ENCODE measurements around the gene CD79A.
"Not testable (repeated sequence)": the region's sequence is repeated elsewhere in the genome, so short reads cannot be mapped to it uniquely, and the experiment has no call there.

The CD79A gene

DNA sequence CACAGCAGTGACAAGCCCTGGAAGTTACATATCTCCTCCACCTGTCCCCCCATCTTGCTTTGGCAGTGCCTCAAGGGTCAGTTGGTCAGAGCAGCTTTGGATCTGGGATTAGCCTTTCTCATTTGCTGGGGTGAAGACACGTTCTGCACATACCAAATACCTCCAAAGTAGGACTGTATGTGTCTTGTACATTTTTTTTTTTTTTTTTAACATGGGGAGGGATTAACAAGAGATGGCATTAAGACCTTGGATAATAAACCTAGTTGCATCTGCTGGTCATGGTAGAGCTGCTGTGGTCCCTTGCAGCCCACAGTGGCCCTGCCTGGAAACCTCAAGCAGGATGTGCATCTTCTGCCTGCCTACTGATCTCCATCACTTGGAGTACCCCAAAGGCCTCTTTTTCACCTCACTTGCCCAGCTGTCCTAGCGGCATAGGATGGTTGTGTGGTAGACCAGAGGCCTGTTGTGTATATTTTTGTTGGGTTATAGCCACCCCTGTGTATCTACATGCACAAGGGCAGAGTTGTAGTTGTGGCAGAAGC, 14.6 kb upstream of the CD79A start:
- DNase-seq (ENCODE audit: insufficient read length, low spot score) (no peak), FAIRE-seq (no peak)

DNA sequence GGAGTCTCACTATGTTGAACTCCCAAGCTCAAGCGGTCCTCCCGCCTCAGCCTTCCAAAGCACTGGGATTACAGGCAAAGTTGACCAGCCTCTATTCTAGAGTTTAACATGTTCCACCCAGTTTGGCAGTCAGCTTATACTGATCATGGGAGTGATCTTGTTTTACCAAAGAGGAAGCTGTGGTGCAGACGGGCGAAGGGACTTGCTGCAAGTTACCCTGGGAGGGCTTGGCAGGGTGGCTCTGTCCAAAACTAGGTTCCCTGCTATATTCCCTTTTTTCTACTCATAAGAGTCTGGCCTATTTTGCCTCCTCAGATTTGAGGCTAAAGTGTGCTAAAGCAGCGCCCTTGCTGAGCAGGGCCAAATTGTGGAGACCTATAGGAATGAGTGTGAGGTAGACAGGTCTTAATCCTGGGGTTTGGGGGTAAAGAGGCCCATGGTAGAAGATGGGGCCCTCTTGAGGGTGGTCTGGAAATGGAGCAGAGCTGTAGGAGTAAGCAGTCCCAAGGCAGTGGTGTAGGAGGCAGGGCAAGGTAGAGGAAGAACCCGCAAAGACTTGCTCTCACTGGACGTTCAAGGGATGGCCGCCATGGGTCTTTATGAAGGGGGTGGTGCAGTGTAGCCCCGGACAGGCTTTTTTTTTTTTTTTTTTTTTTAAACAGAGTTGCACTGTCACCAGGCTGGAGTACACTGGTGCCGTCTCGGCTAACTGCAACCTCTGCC, 13.7 kb upstream of the CD79A start:
- DNase-seq (ENCODE audit: insufficient read length, low spot score): no peak

DNA sequence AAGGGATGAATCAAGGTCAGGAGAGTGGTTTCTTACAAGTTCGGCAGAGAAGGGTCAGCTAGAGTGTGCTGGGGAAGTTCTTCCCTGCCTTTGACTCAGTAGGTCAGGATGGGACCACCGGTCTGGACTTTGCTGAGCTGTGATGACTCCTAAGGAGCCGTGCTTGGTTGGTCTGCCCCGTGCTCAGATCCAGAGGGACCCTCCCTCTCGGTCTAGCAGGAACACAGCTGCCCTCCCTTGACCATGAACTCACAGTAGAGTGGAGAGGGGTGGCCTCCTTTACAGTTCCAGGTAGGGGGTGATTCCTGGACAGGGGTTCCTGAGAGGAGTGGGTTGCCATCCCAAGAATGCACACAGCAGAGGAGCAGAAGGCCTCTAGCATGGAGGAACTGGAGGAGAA, 12.7 kb upstream of the CD79A start:
- FAIRE-seq (no peak), DNase-seq (ENCODE audit: insufficient read length, low spot score) (no peak)

More for the DNA sequence above, 13.7 kb upstream of the CD79A start:
- FAIRE-seq: no peak

DNA sequence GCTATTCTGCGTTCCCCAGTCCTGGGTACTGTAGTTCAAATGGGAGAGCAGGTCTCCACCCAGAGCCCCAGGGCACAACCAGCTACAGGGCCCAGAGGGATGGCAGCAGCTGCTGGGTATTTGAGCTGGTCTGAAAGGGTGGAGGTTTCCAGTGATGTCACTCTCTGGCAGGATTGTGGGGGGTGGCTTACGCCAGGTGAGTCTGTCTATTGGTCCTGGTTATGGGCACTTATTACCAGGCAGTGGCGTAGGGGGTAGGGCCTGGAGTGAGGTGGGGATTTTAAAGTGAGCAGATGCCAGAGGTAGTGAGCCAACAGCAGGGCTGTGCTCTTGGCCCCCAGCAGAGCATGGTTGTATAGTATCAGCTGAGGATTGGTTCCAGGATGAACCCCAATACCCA, 10.8 kb upstream of the CD79A start:
- no peak for DNase-seq (ENCODE audit: insufficient read length, low spot score)

DNA sequence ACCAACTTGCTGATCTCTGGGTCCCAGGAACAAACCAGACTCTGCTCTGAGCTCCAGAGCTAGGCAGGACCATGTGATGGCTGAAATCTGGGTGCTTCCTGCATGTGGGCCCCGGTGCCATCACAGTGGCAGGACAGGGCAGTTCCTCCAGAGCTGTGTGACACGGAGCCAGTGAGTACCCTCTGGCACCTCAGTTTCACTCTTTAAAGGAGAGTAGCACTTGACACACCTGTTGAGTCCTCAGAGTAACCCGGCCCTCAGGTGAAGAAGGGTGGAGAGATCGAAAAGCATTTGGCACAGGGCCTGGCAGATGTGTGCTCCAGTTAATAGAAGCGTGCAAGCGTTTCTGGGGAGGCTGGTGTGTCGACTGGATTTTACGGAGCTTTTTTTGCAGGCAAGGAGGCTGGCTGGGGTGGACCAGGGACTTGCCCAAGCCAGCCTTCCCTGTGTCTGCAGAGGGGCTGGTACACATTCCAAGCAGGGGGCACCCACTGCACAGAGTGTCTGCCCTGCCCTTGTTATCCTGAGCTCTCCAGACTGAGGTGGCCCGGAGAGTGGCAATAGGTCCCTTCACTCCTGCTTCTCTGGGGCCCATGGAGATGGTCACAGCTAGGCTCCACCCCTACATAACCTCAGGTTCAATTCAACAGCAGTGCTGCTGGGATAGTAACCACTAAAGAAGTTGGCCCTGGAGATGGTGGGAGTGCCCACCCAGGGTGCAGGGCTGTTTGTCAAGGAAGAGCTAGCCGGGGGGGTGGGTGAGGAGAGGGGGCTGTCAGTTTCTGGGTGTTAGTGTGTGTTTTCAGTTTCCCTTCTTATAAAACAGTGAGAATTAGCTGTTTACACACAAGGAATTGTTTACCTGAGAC, 8.7 kb upstream of the CD79A start:
- no peak for DNase-seq (ENCODE audit: insufficient read length, low spot score)
- FAIRE-seq: no peak

More for the DNA sequence above, 10.8 kb upstream of the CD79A start:
- no peak for FAIRE-seq

DNA sequence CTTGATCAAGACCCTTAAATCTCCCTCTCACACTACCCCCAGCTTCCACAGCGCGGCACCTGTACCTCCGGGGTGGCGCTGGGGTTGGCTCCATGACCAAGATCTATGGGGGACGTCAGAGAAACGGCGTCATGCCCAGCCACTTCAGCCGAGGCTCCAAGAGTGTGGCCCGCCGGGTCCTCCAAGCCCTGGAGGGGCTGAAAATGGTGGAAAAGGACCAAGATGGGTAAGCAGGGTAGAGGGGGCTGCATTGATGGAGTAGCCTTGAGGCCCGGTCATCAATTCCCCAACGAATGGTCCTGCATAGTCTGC, 8.1 kb upstream of the CD79A start:
- FAIRE-seq (no peak), DNase-seq (ENCODE audit: insufficient read length, low spot score) (no peak)

DNA sequence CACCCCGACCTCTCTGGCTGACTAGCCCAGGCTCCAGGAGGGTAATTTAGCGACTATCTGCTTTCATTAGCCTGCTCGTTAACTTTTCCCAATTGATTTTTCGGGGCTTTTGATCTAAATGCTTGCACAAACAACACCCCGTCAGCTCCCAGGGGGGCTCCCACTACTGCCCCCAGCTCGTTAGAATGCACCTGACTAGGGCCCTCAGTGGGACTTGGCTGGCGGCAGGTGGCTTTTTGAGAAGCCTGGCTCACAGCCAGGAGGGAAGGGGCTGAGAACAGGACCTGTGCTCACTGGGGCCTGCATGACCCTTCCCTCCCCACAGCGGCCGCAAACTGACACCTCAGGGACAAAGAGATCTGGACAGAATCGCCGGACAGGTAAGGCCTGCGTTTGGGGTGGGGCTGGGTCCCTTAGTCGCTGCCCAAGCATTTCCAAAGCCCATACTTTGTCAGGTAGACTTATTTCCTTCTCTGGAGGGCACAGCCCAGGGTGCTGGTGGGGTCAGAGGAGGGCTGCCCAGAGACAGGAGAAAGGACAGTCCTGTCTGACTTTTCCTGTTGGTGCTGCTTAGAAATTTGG, 7.6 kb upstream of the CD79A start:
- DNase-seq (ENCODE audit: insufficient read length, low spot score): no peak
- FAIRE-seq: no peak

DNA sequence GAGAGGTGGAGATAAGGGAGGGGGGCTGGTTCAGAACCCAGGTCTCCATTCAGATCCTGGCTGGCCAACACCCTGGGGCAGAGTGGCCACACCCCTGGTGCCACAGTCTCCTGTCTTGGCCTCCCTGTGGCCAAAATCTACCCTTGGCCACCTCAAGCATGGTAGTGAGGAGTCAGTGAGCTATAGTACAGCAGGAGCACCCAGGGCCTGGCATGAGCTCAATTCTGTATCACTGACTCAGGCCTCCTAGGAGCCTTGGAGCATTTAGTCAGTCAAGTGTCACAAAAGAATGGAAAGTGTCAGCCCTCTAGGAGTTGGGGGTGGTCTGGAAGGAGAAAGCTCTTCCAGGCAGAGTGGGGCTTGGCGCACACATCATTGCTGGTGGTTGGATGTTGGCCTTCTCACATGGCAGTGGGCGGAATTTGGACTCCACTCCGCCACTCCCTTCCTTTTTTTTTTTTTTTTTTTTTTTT, 6.6 kb upstream of the CD79A start:
- DNase-seq (ENCODE audit: insufficient read length, low spot score) (no peak), FAIRE-seq (no peak)

DNA sequence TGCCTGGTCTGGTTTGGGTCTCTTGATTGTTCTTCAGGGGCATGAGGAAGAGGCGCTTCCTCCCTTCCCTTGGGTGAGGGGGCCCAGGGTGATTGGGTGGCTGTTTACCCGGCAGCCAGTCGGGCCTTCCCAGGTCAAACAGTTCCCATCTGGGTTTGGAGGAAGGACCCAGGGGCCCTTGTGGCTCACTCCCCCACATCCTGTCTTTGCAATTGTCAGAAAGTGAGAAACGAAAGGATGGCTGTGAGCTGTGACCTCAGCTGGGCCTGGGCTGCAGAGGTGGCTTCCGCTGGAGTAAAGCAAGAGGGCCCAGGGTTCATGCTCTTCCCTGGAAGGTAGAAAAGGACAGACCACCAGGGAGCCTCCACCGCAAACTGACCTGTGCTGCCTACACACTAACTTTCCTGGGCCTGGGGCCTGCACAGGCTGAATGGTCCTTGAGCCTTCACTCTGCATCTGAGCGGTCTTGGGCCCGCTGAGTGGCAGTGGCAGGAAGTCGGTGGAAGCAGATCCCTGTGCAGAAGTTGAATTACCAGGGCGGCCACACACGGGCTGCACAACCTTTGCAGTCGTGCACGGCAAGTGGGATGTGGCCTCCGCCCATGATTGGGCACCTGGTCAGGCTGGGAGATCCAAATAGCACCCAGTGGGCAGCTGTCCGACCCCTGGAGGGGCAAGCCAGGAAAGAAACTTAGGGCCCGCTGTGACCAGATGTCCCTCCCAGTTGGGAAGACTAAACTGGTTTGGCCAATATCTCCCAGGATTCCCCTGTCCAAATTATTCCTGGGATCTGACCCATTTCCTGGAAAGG, 5.3 kb upstream of the CD79A start:
- no peak for FAIRE-seq
- DNase-seq (ENCODE audit: insufficient read length, low spot score): no peak

DNA sequence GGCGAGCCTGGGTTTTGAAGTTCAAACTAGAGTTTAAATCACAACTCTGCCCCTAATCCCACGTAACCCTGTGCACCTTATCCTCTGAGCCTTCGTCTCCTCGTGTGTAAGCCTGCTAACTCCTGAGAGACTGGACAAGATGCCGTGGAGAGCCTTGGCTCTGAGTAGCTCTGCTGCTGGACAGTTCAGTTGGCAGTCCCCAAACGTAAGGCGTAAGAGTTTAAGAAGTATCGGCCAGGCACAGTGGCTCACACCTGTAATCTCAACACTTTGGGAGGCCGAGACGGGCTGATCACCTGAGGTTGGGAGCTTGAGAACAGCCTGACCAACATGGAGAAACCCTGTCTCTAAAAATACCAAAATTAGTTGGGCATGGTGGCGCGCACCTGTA, 4.7 kb upstream of the CD79A start:
- DNase-seq (ENCODE audit: insufficient read length, low spot score) (no peak), FAIRE-seq (no peak)

DNA sequence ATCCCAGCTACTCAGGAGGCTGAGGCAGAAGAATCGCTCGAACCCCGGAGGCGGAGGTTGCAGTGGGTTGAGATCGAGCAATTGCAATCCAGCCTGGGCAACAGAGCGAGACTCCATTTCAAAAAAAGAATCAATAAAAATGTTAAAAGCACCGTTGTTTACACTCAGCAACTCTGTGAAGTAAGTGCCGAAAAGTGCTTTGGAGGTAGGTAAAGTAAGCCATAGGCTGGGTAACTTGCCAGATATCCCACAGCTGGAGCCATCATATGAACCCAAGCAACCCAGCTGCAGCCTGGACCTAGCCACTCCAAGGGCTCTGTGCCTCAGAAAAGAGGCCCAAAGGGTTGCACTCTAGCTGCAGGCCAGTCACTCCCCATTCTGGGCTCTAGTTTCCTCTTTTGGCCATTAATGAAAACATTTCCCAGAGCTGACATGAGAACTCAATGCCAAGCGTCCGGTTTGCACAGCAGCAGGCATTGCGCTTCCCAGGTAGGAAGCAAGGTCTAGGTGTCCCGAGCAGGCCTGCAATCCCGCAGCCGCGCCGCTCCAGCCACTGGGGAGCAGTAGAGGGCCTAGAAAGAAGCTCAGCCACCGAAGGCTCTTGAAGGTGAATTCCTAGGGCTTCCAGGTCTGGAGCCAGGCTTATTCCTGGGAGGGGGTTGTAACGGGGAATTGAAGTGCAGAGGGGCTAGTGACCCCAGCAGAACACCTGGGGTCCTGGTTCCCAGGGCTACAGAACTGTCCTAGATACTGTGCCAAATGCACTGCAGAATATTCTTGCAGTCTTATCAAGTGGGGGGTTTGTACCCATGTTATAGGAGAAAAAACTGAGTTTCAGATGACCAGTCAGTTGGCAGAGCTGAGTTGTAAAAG, 4.1 kb upstream of the CD79A start:
- FAIRE-seq: no peak
- peak; percentile 62 for DNase-seq (ENCODE audit: insufficient read length, low spot score)

DNA sequence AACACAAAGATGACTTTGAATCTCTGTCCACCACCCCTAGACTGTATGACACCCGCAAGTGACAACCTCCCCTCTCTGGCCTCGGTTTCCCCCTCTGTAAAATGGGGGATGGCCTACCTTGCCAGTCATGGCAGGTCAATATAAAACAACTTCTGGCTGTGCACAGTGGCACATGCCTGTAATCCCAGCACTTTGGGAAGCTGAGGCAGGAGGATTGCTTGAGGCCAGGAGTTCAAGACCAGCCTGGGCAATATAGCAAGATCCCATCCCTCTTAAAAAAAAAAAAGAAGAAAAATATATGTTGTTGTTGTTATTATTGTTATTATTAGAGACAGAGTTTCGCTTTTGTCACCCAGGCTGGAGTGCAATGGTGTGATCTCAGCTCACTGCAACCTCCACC, 1.1 kb upstream of the CD79A start:
- not testable (repeated sequence) for FAIRE-seq; DNase-seq (ENCODE audit: insufficient read length, low spot score)

DNA sequence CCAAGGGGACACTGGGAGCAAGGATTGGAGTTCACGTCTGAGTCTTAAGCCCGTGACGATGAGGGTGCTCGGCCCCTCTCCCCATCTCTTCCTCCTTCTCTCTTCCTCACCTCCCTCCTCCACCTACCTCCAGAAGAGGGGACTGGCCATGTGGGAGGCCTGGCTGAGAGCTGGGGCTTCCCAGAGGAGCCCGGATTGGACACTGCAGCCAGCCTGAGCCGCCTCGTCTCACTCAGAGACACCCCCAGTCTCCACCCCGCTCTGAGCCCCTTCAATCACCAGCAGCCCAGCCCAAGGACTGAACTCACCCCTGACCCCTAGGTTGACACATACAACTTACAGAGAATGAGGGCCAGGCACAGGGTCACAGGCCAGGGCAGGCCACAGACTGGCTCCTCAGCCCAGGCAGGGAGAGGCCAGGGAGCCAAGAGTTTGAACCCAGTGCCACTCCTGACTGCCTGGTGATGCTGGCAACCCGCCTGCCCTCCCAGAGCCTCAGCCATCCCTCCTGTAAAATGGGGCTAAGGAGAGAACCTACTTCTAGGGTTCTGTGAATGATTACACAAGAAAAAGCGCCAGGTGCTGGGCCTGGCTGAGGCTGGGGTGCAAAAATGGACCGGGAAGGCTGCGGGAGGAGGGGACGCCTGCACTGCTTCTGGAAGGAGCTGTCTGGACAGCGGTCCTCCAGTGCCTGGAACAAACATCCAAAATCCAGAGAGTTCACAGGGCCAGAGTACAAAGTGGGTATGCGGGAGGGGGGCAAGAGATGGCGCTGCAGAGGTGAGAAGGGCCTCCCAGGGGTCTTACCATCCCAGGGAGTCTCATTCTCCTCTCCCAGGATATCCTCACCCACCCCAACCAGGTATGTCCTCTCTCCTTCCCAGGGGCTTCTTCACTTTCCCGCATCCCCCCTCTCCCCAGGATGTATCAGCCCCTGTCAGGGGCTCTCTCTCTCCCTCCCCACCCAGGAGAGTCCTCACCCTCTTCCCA, 1.1 kb downstream of the CD79A start:
- no peak for FAIRE-seq
- no peak for DNase-seq (ENCODE audit: insufficient read length, low spot score)

DNA sequence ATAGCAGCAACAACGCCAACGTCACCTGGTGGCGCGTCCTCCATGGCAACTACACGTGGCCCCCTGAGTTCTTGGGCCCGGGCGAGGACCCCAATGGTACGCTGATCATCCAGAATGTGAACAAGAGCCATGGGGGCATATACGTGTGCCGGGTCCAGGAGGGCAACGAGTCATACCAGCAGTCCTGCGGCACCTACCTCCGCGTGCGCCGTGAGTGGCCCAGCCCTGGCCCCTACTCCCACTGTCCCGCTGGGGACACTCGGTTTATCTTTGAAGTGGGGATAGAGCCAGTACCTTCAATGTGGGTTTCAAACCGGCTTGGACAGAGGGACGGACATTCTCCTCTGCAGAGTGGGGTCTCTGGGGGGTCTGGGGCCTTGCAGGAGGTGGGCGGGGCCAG, 2.0 kb downstream of the CD79A start:
- no peak for FAIRE-seq
- DNase-seq (ENCODE audit: insufficient read length, low spot score): no peak

DNA sequence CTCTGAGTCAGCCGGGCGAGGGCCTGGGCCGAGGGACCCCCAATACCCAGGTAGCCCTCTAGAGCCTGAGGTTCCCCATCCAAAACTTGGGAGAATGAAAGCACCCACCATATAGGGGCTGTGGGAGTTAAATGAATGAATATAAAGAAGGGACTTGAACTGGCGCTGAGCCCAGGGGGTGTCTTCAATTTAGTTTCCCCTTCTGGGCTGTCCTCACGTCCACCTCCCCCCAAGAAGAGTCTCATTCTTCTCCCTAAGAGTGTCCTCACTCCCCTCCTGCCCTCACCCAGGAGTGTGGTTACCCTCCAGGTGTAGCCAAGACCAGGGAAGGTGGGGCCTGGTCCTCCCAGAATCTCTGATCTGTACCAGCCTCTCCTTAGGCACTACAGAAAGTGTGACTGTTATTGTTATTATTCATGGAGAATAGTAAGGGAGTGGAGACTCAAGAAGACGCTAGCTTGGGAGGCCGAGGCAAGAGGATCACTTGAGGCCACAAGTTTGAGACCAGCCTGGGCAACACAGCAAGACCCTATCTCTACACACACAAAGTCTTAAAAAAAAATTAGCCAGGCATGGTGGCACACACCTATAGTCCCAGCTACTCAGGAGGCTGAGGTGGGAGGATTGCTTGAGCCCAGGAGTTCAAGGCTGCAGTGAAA, 2.7 kb downstream of the CD79A start:
- DNase-seq (ENCODE audit: insufficient read length, low spot score): no peak
- FAIRE-seq: no peak

DNA sequence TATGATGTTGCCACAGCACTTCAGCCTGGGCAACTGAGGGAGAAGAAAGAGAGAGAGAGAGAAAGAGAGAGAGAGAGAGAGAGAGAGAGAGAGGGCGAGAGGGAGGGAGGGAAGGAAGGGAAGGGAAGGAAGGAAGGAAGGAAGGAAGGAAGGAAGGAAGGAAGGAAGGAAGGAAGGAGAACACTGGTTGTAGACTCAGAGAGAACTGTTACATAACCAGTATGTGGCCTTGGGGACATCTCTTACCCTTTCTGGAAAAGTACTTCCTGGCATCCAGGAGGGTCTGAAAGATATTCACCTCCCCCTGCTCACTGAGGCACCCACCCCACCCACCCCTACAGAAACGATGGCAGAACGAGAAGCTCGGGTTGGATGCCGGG, 3.2 kb downstream of the CD79A start:
- FAIRE-seq (no peak), DNase-seq (ENCODE audit: insufficient read length, low spot score) (no peak)

DNA sequence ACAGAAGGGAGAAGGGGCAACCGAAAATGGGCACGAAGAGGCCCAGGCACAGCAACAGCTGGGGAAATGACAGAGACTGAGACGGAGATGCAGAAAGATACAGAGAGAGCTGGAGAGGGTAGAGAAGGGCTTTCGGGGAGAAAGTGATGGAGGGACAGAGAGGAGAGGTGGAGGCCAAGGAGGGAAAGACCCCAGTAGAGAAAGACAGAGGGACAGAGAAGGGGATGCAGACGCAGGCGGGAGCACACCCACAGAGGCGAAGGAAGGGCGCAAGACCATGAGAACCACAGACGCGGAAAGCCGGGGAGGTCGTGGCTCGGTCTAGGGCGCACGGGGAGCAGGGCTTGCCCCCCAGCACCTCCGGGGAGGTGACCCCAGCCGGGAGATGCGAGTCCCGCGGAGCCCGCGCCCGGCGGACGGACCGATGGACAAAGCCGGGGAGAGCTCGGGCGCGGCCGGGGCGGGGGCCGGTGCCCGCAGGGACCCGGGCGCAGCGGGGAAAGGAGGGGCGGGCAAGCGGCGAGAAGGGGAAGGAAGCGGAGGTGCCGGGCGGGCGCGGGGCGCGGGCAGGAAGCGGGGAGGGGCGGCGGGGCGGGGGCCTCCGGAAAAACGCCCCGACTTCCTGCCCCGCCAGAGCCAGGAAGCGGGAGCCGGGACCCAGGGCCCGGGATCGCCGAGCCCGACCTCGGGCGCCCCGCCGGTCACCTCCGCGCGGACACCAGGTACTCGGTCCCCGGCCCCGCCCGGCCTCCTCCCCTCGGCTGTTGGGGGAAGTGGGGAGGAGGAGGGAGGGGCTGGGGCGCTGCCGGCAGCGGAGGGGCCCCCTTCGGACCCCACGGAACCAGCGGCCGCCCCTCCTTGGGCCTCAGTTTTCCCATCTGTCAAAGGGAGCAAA, 5.7 kb downstream of the CD79A start, which contains the start of gene ARHGEF1:
TSS of gene ARHGEF1 (plus strand) at position 617 of the 895 bp plus-strand sequence. CDS start 4,899 bp downstream, outside the sequence.
- no peak for FAIRE-seq
- peak; percentile 49 for DNase-seq (ENCODE audit: insufficient read length, low spot score)

Data from HTR-8/SVneo (cell line).